ENCODE measurements around the gene ADCK1.
"Not testable (repeated sequence)": the region's sequence is repeated elsewhere in the genome, so short reads cannot be mapped to it uniquely, and the experiment has no call there.

- not testable (repeated sequence) for TF ChIP-seq POLR2A, CTCF (IDR thresholded peaks at IDR 0.05)
These were observed 453 bp upstream of the ADCK1 start for GRCh38 chr14:77799456-77799855.

Data from right lobe of liver (tissue), 4 donors.